Muscle of arm (tissue), 12 donors: ENCODE measurements around the gene NEURL2. TPM values are rescaled to one million over a fixed set of nuclear protein-coding genes. Genes with fewer than 3 reads are reported as not detected.
A peak's percentile ranks its signal among the peaks of the same experiment; 100 is the strongest.

Experiments
- DNase-seq: peaks from one replicate; pipeline ENCODE4 v3.0.0-alpha.2; 2013
- polyA plus RNA-seq, 12 donors: library from polyadenylated mRNA; unstranded; fragments of 120-200 nt; gene quantifications; one replicate each; pipeline ENCODE4 v1.2.1, GENCODE V29; 2013; ENCODE audit not compliant: insufficient read length in 12 of 12

The NEURL2 gene
- polyA plus RNA-seq, 12 donors: 8.2 to 20.2 (median 11.3) TPM; not detected in 1

DNA sequence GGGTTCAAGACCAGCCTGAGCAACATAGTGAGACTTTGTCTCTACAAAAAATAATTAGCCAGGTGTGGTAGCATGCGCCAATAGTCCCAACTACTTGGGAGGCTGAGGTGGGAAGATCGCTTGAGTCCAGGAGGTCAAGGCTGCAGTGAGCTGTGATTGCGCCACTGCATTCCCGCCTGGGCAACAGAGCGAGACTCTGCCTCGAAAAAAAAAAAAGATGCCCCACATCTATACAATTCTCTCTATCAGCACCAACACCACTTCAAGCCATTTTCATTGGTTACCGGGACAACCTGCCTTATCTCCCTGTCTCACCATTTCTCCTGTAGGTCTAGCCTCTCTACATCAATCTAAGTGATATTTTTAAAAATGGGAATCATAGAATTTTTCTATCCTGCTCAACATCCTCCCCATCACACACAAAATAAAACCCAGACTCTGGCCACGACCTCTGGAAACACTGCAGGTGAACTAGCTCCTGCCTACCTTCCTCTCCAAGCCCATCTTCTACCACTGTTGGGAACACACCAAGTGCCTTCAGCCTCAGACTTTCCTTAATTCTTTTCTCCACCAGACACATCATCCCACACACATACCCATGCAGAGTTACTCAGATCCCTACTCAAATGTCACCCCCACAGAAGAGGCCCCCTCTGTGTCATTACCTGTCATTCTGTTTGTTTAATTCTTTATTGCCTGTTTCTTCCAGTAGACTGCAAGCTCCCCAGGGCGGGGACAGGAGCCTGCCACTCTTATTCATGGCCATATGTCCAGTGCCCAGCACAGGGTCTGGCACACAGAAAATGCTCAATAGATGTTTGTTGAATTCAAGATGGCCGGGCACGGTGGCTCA, 30.6 kb upstream of the NEURL2 start:
- DNase-seq: no peak

DNA sequence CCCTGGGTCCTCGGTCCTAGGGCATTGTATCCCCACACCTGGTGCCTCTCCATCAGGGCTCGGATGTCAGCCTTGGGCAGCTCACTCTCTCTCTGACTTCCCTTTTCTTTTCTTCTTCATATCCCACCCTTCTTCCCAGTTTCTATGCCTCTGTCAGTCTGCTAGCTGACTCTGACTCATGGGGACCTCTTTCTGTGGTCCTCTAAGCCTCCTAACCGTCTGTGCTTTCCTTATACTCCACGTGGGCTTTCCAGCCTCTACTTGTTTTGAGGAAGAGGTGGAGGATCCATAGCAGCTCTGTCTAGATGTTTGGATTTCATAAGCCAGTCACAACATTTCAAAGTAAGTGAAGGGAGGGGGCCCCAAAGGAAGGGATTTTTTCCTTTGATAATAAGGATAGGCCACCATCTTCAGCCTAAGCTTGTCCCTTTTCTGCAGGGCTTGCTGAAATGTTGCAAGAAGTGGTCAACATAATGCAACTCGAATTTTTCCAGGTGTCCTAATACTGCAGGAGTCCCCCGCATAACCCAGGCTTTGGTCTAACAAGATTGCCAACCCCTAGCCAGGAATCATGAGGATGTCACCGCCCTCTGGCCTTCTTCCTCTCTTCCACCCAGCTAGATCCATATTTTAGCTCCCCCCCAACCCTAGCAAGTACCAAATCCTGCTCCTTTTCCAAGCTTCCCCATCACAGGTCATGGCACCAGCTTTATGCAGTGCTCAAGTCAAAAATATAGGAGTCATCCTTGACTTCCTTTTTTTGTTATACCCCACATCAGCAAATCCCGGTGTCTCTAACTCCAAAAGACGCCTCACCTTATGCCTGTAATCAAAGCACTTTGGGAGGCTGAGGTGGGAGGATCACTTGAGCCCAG, 29.7 kb upstream of the NEURL2 start:
- no peak for DNase-seq

DNA sequence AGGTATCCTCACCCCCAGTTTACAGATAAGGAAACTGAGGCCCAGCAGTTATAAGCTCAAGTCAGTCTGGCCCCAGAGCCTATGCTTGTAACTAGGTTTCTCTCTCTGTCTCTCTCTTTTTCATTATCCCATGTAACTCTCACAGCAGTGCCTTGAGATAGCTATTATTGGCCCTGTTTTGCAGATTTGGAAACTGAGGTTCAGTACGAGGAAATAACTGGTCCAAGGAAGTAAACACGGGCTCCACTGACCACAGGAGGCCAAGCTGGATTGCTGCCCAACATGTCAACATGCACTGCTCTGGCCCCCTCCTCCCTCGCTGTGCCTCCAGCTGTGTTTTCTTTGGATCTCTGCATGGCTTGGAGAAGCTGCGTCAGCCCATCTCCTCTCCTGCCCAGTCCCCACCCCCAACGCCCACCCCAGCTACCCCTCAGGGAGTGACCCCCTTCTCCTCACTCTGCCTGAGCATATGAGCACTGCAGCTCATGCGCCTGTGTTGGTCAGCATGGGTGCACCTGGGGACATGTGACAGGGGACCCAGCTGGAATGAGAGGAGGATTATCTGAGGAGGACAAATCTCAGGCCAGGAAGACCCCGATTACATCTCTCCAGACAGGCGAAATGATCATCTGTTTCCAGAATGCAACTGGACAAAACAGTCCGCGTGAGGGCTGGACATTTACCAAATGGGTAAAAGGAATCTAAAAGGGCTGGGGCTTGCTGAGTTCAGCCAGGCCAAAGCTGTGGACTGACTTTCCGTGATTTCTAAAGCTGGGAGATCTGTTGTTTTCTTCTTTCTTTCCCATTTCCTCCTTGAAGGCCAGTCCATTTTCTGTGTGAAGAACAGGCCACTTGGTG, 28.8 kb upstream of the NEURL2 start:
- DNase-seq: peak; percentile 79

DNA sequence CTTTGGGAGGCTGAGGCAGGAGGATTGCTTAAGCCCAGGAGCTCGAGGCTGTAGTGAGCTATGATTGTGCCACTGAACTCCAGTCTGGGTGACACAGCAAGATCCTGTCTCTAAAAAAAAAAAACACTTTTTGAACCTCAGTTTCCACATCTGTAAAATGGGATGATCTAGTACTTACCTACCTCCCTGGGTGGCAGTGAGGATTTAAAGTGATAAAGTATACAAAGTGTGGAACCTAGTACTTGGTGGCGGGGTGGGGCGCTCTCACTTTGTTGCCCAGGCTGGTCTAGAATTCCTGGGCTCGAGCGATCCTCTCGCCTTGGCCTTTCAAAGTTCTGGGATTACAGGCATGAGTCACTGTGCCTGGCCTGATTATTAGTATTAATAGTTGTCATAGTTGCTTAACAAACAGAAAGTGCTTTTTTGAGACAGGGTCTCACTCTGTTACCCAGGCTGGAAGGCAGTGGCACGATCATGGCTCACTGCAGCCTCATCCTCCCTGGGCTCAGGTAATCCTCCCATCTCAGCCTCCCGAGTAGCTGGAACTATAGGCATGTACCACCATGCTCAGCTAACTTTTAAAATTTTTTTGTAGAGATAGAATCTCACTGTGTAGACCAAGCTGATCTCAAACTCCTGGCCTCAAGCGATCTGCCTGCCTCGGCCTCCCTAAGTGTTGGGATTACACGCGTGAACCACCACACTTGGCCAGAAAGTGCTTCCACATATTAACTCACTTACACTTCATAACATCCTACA, 27.9 kb upstream of the NEURL2 start:
- DNase-seq: no peak

DNA sequence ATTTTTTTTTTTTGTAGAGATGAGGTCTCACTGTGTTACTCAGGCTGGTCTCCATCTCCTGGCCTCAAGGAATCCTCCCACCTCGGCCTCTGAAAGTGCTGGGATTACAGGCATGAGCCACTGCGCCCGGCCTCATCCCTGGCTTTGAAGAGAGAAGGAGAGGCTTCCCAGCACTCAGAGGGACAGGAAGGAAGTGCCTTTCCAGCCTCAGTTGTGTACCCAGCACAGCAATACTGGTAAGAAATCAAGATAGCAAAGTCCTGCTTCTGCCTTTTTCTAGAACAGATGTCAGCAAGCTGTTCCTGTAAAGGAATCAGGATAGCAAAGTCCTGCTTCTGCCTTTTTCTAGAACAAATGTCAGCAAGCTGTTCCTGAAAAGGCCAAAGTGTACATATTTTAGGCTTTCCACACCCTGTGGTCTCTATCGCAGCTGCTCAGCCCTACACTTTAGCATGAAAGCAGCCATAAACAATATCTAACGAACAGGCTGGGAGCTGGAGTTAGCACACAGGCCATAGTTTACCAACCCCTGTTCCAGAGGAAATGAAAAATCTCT, 27.3 kb upstream of the NEURL2 start:
- peak; percentile 43 for DNase-seq

DNA sequence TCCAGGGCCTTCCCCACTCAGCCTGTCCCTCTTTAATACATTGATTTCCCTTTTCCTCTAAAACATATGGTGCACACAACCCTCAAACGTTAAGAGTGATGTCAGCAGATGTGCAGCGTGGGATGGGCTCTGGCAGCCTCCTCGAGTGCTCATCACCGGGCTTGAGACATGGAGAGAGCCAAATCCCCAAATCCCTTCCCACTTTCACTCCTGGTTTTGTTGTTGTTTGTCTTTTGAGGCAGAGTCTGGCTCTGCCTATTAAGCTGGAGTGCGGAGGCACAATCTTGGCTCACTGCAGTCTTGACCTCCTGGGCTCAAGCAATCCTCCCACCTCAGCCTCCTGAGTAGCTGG, 26.8 kb upstream of the NEURL2 start:
- peak; percentile 73 for DNase-seq

DNA sequence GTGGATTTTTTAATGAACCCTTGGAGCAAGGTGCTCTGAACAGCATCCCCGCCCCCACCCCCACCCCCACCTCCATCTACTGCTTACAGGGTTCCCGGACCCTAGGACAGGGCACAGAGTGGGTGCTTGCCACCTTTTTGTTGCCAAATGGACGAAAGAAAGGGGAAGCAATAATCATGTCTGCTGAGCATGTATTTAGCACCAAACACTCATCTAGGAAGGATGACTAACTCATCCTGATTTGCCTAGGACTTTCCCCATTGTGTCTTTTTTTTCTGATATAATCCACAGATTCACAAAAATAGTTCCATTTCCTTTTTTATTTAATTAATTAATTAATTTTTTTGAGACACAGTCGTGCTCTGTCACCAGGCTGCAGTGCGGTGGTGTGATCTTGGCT, 22.1 kb upstream of the NEURL2 start:
- no peak for DNase-seq

DNA sequence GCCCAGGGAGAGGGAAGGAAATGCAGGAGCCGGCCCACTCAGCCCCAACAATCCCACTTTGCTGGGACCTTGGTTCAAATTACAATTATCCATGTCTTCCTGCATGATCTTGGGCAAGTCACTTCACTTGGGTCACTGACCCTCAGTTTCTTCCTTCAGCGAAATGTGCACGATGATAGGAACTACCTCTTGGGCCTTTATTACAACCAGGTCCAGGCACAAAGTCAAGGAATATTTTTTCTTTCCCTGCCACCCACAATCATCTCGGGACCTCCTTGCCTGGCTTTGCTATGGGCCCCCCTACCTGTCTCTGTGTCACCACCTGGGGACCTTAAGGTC, 21.3 kb upstream of the NEURL2 start:
- DNase-seq: no peak

DNA sequence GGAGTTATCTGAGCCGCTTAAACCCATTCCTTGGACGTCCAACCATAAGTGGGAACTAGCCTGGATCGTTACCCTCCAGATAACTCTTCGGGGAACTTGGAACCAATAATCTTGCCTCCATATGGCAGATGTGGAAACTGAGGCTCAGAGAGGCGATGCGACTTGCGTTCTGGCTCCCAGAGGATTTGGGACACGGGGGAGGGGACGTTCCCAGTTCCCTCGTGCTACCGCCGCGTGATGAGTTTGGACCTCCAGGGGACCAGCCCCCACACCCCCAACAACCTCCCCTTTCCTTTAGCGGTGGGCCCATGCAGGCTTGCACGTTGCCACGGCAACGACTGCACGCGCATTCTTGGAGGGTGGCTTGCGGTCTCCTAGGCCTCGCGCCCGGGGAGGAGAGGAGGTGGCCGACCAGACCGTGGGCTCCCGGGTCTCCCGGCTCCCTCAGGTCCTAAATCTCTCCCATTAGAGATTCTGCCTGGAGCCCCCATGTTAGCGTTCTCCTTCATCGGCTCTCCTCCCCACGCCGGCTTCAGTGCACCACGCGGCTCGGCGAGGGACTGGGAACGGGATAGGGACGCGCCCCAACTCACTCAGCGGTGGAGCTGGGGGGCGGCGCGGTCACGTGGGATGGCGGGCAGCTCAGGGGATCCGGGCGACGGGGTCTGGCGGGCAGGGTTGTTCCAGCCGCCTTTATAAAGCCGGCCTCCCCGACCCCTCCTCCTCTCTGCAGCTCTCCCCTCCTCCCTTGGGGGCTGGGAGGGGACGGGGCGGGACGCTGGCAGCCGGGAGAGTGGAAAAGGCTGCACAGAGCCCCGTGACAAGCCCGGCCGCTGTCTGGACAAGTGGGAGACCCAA, 20.7 kb upstream of the NEURL2 start, which contains the start of gene PLTP:
Gene PLTP, minus strand, starts transcription at position 670 of the 858 bp plus-strand sequence. CDS start 703 bp downstream, outside the sequence.
- peak; percentile 72 for DNase-seq

DNA sequence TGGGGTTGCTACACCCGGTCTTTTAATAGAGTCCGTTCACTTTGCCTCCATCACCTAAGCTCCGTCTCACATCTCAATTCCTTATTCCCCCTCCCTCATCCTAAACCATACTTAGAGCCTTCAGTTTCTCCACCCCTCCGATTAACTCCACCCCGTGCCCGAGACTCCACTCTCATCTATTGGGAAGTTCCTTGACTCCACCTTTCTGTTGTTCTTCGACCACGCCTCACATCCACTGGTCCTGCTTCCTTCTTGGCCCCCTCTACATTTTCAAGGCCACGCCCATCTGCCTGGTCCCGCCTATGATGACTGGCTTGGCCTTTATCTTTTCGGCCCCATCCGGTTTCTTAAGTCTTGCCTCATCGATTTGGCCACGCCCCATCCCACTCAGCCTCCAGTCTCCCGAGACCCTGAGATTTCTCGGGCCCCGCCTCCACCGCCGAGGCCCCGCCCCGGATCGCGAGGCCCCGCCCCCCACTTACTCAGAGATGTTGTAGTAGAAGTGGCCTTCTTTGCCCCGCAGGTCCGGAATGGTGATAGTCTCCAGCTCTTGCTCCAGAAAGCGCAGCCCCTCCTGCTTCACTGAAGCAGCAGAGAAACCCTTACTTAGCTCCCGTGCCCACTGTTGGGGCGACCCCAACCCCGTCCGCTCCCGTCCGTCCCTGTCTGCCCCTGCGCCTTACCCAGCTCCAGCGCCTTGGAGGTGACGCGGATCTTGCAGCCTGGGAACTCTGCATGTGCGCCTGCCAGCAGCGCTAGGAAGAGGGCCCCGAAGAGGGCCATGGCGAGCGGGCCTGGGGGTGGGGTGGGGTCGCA, 19.9 kb upstream of the NEURL2 start:
- peak; percentile 90 for DNase-seq

DNA sequence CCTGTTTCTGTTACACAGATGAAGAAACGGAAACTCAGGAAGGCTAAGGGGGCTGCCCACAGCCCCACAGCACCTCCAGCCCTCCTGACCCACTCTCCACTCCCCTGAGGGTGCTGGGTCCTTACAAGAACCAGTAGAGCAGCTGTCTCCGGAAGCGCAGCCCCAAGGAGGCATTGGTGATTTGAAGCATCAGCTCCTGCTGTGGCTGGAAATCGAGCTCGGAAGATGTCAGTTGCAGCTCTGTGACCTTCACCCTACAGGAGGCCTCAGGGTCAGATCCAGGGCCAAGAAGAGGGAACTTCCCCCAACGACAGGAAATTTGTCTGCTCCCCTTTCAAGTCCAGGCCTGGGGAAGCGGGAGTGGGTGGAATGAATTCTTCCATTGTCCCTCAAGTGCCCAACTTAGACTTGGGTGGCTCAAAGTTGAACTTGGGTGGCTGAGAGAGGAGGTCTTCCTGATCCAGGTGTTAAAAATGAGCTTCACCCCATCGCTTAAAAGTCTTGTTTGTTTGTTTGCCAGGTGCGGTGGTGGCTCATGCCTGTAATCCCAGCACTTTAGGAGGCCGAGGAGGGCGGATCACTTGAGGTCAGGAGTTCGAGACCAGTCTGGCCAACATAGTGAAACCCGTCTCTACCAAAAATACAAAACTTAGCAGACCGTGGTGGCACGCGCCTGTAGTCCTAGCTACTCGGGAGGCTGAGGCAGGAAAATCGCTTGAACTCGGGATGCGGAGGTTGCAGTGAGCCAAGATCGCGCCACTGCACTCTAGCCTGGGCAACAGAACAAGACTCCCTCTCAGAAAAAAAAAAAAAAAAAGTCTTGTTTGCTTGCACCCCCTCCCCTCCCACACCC, 19.0 kb upstream of the NEURL2 start:
- no peak for DNase-seq

DNA sequence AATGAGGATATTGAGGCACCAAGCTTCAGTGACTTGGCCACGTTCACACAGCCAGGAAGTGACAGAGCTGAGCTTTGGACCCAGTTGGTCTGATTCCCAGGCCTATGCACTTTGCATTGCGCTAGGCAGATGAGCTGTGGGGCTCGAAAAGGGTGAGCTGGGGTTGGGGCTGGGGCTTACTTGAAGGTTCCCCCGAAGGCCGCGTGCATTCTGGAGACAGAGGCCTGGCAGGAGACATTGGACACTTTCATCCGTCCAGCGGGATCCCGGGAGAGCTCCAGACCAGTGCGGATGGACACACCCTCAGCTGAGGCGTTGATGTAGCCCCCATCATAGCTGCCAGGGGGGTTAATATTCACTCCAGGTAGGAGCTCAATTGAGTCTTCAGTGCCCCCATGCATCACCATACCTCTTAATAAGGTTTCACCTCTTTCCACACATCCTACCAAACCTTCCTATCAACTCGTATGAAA, 18.4 kb upstream of the NEURL2 start:
- no peak for DNase-seq

DNA sequence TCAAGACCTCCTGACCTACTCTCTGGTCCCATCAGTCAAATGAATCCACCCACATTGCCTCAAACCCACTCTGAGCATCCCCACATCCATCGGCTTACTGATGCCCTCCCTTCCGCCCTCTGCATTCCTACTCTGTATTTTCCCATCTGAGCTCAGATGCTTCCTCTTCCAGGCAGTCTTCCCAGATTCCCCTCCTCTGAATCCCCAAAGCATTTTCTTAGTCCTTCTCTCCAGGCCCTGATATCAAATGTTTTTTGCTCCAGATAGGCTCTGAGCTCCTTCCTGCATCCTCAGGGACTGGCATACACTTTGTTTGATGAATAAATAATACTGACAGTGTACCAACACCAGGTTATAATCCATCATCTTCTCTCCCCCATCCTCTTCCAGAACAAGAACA, 17.1 kb upstream of the NEURL2 start:
- DNase-seq: no peak

DNA sequence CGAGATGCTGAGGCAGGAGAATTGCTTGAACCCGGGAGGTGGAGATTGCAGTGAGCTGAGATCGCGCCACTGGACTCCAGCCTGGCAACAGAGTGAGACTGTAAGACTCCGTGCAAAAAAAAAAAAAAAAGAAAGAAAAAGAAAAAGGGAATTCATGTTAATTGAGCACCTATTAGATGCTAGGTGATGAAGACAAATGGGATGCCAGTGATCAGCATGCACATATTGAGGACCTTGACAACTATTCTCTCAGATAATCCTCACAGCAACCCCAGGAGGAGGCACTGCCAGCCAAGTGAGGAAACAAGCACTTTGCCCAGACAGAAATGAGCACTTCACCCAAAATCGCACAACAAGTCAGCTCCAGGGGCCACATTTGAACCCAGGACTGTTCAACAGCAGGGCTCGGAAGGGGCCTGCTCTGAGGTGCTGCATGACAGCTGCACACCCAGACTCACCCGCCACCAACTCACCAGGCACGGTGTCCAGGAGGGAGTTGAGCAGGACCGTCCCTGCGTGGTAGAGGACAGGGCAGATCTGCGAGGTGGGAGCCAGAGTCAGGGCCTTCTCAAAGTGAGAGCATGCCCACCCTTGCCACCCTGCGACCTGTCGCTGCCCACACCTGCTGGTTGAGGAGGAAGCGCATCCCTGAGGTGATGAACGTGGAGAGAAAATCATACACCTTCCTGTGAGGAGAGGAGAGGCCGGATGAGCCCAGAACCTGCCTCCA, 16.4 kb upstream of the NEURL2 start:
- DNase-seq: no peak

DNA sequence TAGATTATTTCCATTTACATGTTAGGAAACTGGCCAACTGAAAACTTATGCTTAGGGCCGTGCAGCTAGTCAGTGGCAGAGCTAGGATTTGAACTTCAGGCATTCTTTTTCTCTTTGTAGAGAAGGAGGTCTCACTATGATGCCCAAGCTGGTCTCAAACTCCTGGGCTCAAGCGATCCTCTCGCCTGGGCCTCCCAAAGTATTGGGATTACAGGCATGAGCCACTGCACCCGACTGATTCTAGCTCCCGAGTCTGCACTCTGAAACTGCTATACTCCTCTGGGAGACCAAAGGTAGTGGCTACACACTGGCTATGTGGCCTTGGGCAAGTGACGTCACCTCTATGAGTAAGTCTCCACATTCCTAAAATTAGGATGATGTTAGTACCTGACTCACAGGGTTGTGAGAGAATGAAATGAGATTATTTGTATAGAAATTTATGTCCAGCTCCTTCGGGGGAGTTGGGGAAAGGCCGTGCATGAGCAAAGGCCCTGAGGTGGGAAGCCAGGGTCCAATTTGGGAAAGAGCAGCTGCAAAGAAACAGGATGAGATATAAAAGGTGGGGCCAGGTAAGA, 14.6 kb upstream of the NEURL2 start:
- DNase-seq: no peak

DNA sequence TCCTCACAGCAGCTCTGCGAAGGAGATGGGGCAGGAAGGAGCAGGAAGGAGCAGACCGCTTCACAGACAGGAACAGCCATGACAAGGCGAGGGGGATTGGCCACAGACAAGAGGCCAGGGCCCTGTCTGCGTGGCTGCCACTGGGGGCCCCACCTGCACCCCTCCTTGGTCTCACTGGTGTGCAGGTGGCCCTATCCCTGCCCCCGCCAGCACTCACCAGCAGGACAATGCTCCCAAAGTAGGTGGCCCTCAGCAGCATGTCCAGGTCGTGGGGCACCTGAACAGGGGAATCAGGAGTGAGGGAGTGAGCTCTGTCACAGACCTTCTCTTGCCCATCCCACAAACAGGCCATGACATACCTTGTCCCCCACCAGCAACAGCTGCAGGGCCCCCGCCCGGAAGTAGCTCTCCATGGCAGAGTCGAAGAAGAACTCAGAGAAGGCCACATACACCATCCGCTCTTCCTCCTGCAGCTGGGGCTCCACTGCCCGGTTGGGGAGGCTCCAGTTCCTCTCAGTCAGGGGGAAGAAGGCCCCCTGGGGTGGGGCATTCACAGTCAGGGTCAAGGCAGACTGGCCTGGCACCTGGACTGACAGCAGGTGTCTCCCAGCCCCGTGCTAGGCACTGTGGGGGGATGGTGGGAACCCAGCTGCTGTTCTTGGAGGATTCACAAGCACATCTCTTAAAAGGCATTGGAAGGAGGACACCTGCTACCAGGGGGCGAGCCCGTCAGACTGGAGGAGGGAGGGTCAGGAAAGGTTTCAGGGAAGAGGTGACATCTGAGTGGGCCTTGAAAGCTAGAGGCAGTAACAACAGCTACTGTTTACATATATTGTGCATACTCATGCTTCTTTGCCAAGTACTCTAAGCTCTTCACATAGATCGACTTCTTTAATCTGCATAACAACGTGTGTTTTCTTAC, 13.8 kb upstream of the NEURL2 start:
- no peak for DNase-seq
